ENCODE measurements around the gene FBN2. TPM values are rescaled to one million over a fixed set of nuclear protein-coding genes. Genes with fewer than 3 reads are reported as not detected.
A peak's percentile ranks its signal among the peaks of the same experiment; 100 is the strongest.

Gene FBN2
- total RNA-seq (2021) (0.08 and 0.22 TPM in 2 replicates), Bru-seq, nascent RNA (percentile 10 among the genes with signal in this experiment), BruChase-seq, experiment 1, labeled RNA remaining after a 2-hour chase (percentile 5 among the genes with signal in this experiment), BruChase-seq, experiment 2, labeled RNA remaining after a 6-hour chase (percentile 7 among the genes with signal in this experiment)
- long read RNA-seq, result 0 reads

DNA sequence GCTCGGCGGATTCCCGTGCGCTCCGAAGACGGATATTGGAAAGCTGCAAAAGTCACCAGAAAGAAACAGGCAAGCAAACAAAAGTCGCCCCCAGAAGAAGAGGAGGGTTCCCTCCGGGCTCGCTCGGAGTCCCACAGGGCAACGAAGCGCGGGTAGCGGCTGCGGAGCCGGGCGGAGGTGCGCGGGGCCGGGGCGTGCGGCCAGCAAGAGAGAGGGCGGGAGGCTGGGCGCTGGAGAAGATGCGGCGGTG lies at the start of gene FBN2:
FBN2 (minus strand) TSS at position 246 of the 250 bp plus-strand sequence. CDS start 642 bp downstream, outside the sequence.
- TF ChIP-seq EZH2 (IDR thresholded peaks at IDR 0.05; ENCODE audit: low read depth), result no peak
- TF ChIP-seq, protein P1, sequence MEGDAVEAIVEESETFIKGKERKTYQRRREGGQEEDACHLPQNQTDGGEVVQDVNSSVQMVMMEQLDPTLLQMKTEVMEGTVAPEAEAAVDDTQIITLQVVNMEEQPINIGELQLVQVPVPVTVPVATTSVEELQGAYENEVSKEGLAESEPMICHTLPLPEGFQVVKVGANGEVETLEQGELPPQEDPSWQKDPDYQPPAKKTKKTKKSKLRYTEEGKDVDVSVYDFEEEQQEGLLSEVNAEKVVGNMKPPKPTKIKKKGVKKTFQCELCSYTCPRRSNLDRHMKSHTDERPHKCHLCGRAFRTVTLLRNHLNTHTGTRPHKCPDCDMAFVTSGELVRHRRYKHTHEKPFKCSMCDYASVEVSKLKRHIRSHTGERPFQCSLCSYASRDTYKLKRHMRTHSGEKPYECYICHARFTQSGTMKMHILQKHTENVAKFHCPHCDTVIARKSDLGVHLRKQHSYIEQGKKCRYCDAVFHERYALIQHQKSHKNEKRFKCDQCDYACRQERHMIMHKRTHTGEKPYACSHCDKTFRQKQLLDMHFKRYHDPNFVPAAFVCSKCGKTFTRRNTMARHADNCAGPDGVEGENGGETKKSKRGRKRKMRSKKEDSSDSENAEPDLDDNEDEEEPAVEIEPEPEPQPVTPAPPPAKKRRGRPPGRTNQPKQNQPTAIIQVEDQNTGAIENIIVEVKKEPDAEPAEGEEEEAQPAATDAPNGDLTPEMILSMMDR (conservative IDR thresholded peaks at IDR 0.05), result no peak
- no peaks in the 10 kb centered on the region for H3F3A ChIP-seq (ENCODE audit: insufficient read depth, low read depth)
- H3K4me2 ChIP-seq, result no peak within 1 kb of the TSS
- no peak within 1 kb of the TSS for H2AFZ ChIP-seq
- no TSS peak for BruUV-seq (replicated peaks)
- H3K4me1 ChIP-seq (replicated peaks; ENCODE audit: insufficient read depth), result no peaks in the 10 kb centered on the region
- no peaks in the 10 kb centered on the region for H4K20me1 ChIP-seq (ENCODE audit: insufficient read depth)
- CTCF ChIA-PET, result no interaction called here
- POLR2A ChIA-PET (ENCODE audit: unreplicated experiment), result no interaction called here
- no peak within 1 kb of the TSS for H3K27ac ChIP-seq
- no peak within 1 kb of the TSS for H3K4me3 ChIP-seq
- H3K9me2 ChIP-seq (ENCODE audit: insufficient read depth), result no peaks in the 10 kb centered on the region
- H3K9me3 ChIP-seq (ENCODE audit: insufficient read depth, low read depth), result no peaks in the 10 kb centered on the region
- DNase-seq, result no peak
- no peaks in the 10 kb centered on the region for H3K79me2 ChIP-seq (ENCODE audit: low read depth)
- H3K36me3 ChIP-seq (ENCODE audit: low read depth), result no peaks in the 10 kb centered on the region
- H3K27me3 ChIP-seq (ENCODE audit: insufficient read depth, low read depth), result no peaks in the 10 kb centered on the region
- intact Hi-C loops (cut with micrococcal nuclease; ENCODE audit: unreplicated experiment), result no loop called here

DNA sequence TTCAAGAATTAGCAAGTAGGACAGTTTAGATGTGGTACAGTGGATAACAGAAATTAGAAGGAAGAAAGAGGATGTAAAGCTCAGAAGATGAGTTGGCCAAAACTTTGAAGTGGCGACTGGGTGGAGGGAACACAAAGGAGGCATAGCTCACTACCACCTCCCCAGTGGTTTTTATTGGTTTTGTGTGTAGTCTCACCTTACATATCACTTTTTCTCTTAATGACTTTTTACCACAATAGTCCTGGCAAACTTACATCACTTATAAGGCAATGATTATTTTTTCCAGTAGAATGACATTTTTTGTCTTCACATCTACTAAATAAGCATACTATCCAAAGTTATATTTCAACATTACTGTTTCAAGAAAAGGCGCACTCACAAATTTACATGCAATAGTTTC lies 49.2 kb upstream of the FBN2 start:
- no peaks in the 10 kb centered on the region for H3K36me3 ChIP-seq (ENCODE audit: low read depth)
- no peaks in the 10 kb centered on the region for H3K4me1 ChIP-seq (replicated peaks; ENCODE audit: insufficient read depth)
- POLR2A ChIA-PET (ENCODE audit: unreplicated experiment), result no interaction called here
- BruUV-seq (replicated peaks), result no TSS peak
- no peak overlapping the region for H3K4me3 ChIP-seq
- peaks cover 2% of the 10 kb centered on the region; the same call in 1 of the 2 replicates for H3K9me3 ChIP-seq (ENCODE audit: insufficient read depth, low read depth)
- no peaks in the 10 kb centered on the region for H3K79me2 ChIP-seq (ENCODE audit: low read depth)
- DNase-seq, result no peak
- intact Hi-C loops (cut with micrococcal nuclease; ENCODE audit: unreplicated experiment), result no loop called here
- H3K27ac ChIP-seq, result no peak overlapping the region
- no peaks in the 10 kb centered on the region for H4K20me1 ChIP-seq (ENCODE audit: insufficient read depth)
- no peaks in the 10 kb centered on the region for H3K27me3 ChIP-seq (ENCODE audit: insufficient read depth, low read depth)
- no peak overlapping the region for H3K4me2 ChIP-seq
- H3K9me2 ChIP-seq (ENCODE audit: insufficient read depth), result no peaks in the 10 kb centered on the region
- CTCF ChIA-PET, result no interaction called here
- no peak overlapping the region for H2AFZ ChIP-seq
- H3F3A ChIP-seq (ENCODE audit: insufficient read depth, low read depth), result no peaks in the 10 kb centered on the region
- TF ChIP-seq, protein P1 (conservative IDR thresholded peaks at IDR 0.05), result no peak
- TF ChIP-seq EZH2 (IDR thresholded peaks at IDR 0.05; ENCODE audit: low read depth), result no peak

- CTCF ChIA-PET, result no interaction called here
- Histone ChIP-seq H3K36me3 (ENCODE audit: low read depth) (no peaks in the 10 kb centered on the region), H3K4me1 (replicated peaks; ENCODE audit: insufficient read depth) (no peaks in the 10 kb centered on the region), H3K27ac (no peak overlapping the region), H2AFZ (no peak overlapping the region), H3K79me2 (ENCODE audit: low read depth) (no peaks in the 10 kb centered on the region), H3K9me3 (ENCODE audit: insufficient read depth, low read depth) (no peaks in the 10 kb centered on the region; the same call in 1 of the 2 replicates), H3K27me3 (ENCODE audit: insufficient read depth, low read depth) (no peaks in the 10 kb centered on the region), H3K4me2 (no peak overlapping the region), H3K9me2 (ENCODE audit: insufficient read depth) (no peaks in the 10 kb centered on the region), H3F3A (ENCODE audit: insufficient read depth, low read depth) (no peaks in the 10 kb centered on the region), H3K4me3 (no peak overlapping the region), H4K20me1 (ENCODE audit: insufficient read depth) (no peaks in the 10 kb centered on the region)
- intact Hi-C loops (cut with micrococcal nuclease; ENCODE audit: unreplicated experiment), result no loop called here
- TF ChIP-seq, protein P1 (conservative IDR thresholded peaks at IDR 0.05), result no peak
- no peak for TF ChIP-seq EZH2 (IDR thresholded peaks at IDR 0.05; ENCODE audit: low read depth)
- no TSS peak for BruUV-seq (replicated peaks)
- POLR2A ChIA-PET (ENCODE audit: unreplicated experiment), result no interaction called here
- DNase-seq, result no peak
These were observed 48.8 kb upstream of the FBN2 start for GRCh38 chr5:128586848-128587247.
